K562 (cell line): ENCODE results near the gene JUND. TPM values are rescaled to one million over a fixed set of nuclear protein-coding genes. Genes with fewer than 3 reads are reported as not detected.

Source experiments
- ARID1B ChIP-seq: fragments of 450-650 bp; IDR thresholded peaks from 2 replicates; pipeline ENCODE4 v1.6.1; 2016; ENCODE audit warnings: antibody characterized with exemption, mild to moderate bottlenecking, inconsistent platforms
- ATF1 ChIP-seq, 2 experiments: fragments of 450-650 bp in 1 of 2; IDR thresholded peaks; 2 replicates each; pipeline ENCODE4 v1.6.1; 2016; ENCODE audit warnings: missing compliant biosample characterization in 1 of 2, missing genetic modification characterization in 1 of 2
- CBFA2T2 ChIP-seq: fragments of 450-650 bp; conservative IDR thresholded peaks from 2 replicates; pipeline ENCODE4 v1.6.1; 2017; ENCODE audit warnings: mild to moderate bottlenecking
- CC2D1A ChIP-seq: fragments of 450-650 bp; IDR thresholded peaks from 2 replicates; pipeline ENCODE4 v1.6.1; 2017; ENCODE audit warnings: mild to moderate bottlenecking
- CREM ChIP-seq: IDR thresholded peaks from 2 replicates; pipeline ENCODE4 v1.6.1; 2014; ENCODE audit warnings: antibody characterized with exemption, low read depth
- CTBP1 ChIP-seq: fragments of 450-650 bp; IDR thresholded peaks from 2 replicates; pipeline ENCODE4 v1.6.1; 2016; ENCODE audit warnings: borderline replicate concordance
- CXXC5 ChIP-seq: fragments of 250-450 bp; sonication (Bioruptor Pico); IDR thresholded peaks from 2 replicates; pipeline ENCODE4 v1.8.0; 2022; ENCODE audit warnings: inconsistent platforms, mild to moderate bottlenecking, moderate library complexity
- ERF ChIP-seq: fragments of 450-650 bp; formaldehyde crosslinking; IDR thresholded peaks from 2 replicates; pipeline ENCODE4 v1.4.0; 2020; ENCODE audit warnings: mild to moderate bottlenecking, mixed read lengths
- EZH2 ChIP-seq: IDR thresholded peaks from 2 replicates; pipeline ENCODE4 v1.6.1; 2012; ENCODE audit warnings: low read depth, mild to moderate bottlenecking, inconsistent platforms, low read length, borderline replicate concordance
- FOS ChIP-seq: IDR thresholded peaks from 3 replicates; pipeline ENCODE4 v1.6.1; 2011; ENCODE audit not compliant: insufficient read length; ENCODE audit errors: extremely low read depth
- KDM1A ChIP-seq, 2 experiments: fragments of 450-650 bp; IDR thresholded peaks; 2 replicates each; pipeline ENCODE4 v1.6.1; 2016; ENCODE audit warnings: mild to moderate bottlenecking in 2 of 2
- MAX ChIP-seq: sonication (generic); formaldehyde crosslinking; IDR thresholded peaks from 2 replicates; pipeline ENCODE4 v1.9.0; 2022; ENCODE audit warnings: mild to moderate bottlenecking, missing genetic modification reagents
- NR2C2 ChIP-seq, 2 experiments: fragments of 200-800 bp in 1 of 2; sonication (Bioruptor generic) in 1 of 2; sonication (generic) in 1 of 2; formaldehyde crosslinking in 1 of 2; IDR thresholded peaks; 2 replicates each; pipeline versions ENCODE4 v1.6.1 to v1.8.0; 2016 to 2022; ENCODE audit warnings: mild to moderate bottlenecking in 1 of 2, missing compliant biosample characterization in 1 of 2, missing genetic modification characterization in 1 of 2, missing genetic modification reagents in 1 of 2
- NRF1 ChIP-seq, 2 experiments: fragments of 450-650 bp; IDR thresholded peaks in 1 of 2; conservative IDR thresholded peaks in 1 of 2; 2 replicates each; pipeline ENCODE4 v1.6.1; 2014; ENCODE audit warnings: mild to moderate bottlenecking in 2 of 2
- SFPQ ChIP-seq: fragments of 200-400 bp; formaldehyde crosslinking; IDR thresholded peaks from 2 replicates; pipeline ENCODE4 v1.6.1; 2017; ENCODE audit warnings: mild to moderate bottlenecking, low read depth, low read length, moderate library complexity
- ZNF12 ChIP-seq: sonication (generic); formaldehyde crosslinking; IDR thresholded peaks from 2 replicates; pipeline ENCODE4 v1.4.0; 2020; ENCODE audit warnings: mild to moderate bottlenecking, missing genetic modification reagents
- ZNF165 ChIP-seq: fragments of 250-450 bp; sonication (Bioruptor Pico); IDR thresholded peaks from 2 replicates; pipeline ENCODE4 v1.4.0; 2020; ENCODE audit warnings: borderline replicate concordance
- ZNF263 ChIP-seq: sonication (generic); formaldehyde crosslinking; IDR thresholded peaks from 2 replicates; pipeline ENCODE4 v1.8.0; 2022; ENCODE audit warnings: mild to moderate bottlenecking, missing genetic modification reagents, borderline replicate concordance
- ZNF592 ChIP-seq: fragments of 450-650 bp; IDR thresholded peaks from 2 replicates; pipeline ENCODE4 v1.6.1; 2017; ENCODE audit warnings: antibody characterized with exemption, mild to moderate bottlenecking
- polyA plus RNA-seq, 8 experiments: library from polyadenylated mRNA; depleted of rRNA in 4 of 8; stranded (reverse) in 5 of 8; unstranded in 3 of 8; fragments of >200 nt; fragmentation: Nextera tagmentation in 2 of 8; fragmentation: Illumina TruSeq in 1 of 8; extraction: Ambion mirVana in 2 of 8; extraction: Trizol in 1 of 8; gene quantifications; 2 replicates each; pipeline versions ENCODE4 v1.2.1 to v1.2.3, GENCODE V29; 2011 to 2014; ENCODE audit warnings: inconsistent platforms in 1 of 8, missing spikeins in 1 of 8
- total RNA-seq, 7 experiments: library from RNA; depleted of rRNA in 6 of 7; stranded (reverse); fragments of >200 nt in 6 of 7; fragmentation: Illumina TruSeq in 2 of 7; extraction: Trizol in 2 of 7; gene quantifications; 2 replicates each; pipeline versions ENCODE4 v1.2.1 to v1.2.3, GENCODE V29; 2011 to 2021; ENCODE audit warnings: low replicate concordance in 1 of 7

Gene JUND
- total and polyA plus RNA-seq, 9 of the 15 experiments (the other 6 are each of a cell fraction or from before 2014, with no cell fraction given), result 6.4 to 286 (median 42.3) TPM

- TF ChIP-seq ERF (CRISPR knock-in tag), result 0 out of 2 replicates have a peak, but pooled peaks have one; percentile 80
- TF ChIP-seq SFPQ, result no peak
- TF ChIP-seq ARID1B, result peak; percentile 80
- peak; percentile 71 for TF ChIP-seq FOS
- peak; percentile 52; the same call in 1 of the 2 replicates for TF ChIP-seq CTBP1
- peak; percentile 78; the same call in 1 of the 2 replicates for TF ChIP-seq ZNF592
- TF ChIP-seq ATF1 (CRISPR knock-in tag; IDR thresholded peaks at IDR 0.05), result no peak
- 0 out of 2 replicates have a peak, but pooled peaks have one; percentile 18 for TF ChIP-seq ATF1 (tag; IDR thresholded peaks at IDR 0.05)
- 0 out of 2 replicates have a peak, but pooled peaks have one; percentile 22 for TF ChIP-seq ZNF263 (CRISPR knock-in tag)
- peak; percentile 30; the same call in 1 of the 2 replicates for TF ChIP-seq CBFA2T2
- no peak for TF ChIP-seq EZH2
- peak; percentile 90; the same call in 1 of the 2 replicates for TF ChIP-seq ZNF165 (CRISPR knock-in tag)
- TF ChIP-seq MAX (CRISPR knock-in tag), result peak; percentile 38; the same call in 1 of the 2 replicates
- peak; percentile 39 to 55; a peak in 1 of 4 replicates for TF ChIP-seq KDM1A (IDR thresholded peaks at IDR 0.05)
- TF ChIP-seq CREM, result peak; percentile 44
- peak; percentile 24 to 31; a peak in 2 of 4 replicates for TF ChIP-seq NRF1 (conservative IDR thresholded peaks at IDR 0.05 in 1 of 2, IDR thresholded peaks at IDR 0.05 in 1 of 2)
- peak; percentile 65; the same call in 1 of the 2 replicates for TF ChIP-seq CC2D1A
- TF ChIP-seq NR2C2 (CRISPR knock-in tag; IDR thresholded peaks at IDR 0.05), result 0 out of 2 replicates have a peak, but pooled peaks have one; percentile 32
- no peak; the same call in 1 of the 2 replicates for TF ChIP-seq NR2C2 (tag; IDR thresholded peaks at IDR 0.05)
- peak; percentile 60; the same call in 1 of the 2 replicates for TF ChIP-seq CXXC5 (CRISPR knock-in tag)
- 0 out of 2 replicates have a peak, but pooled peaks have one; percentile 56 for TF ChIP-seq ZNF12
Observed at GRCh38 chr19:18274781-18275356, 6.6 kb downstream of the JUND start (continued).
